GM19099 (cell line): ENCODE data around the gene NRP1.

ENCODE experiments used
- POLR2A ChIP-seq: IDR thresholded peaks from 3 replicates; pipeline ENCODE4 v1.6.1; 2011; ENCODE audit warnings: low read depth; ENCODE audit not compliant: insufficient read length; ENCODE audit errors: extremely low read depth

Gene NRP1

GRCh38 chr10:33271969-33272583 lies 62.4 kb downstream of the NRP1 start:
- TF ChIP-seq POLR2A = no peak

- no peak for TF ChIP-seq POLR2A
These were observed 63.5 kb downstream of the NRP1 start for GRCh38 chr10:33270971-33271370.

GRCh38 chr10:33267708-33268107 lies 66.8 kb downstream of the NRP1 start:
- TF ChIP-seq POLR2A = no peak

GRCh38 chr10:33265621-33266020 lies 68.8 kb downstream of the NRP1 start:
- TF ChIP-seq POLR2A = no peak

- TF ChIP-seq POLR2A = no peak
These were observed 71.0 kb downstream of the NRP1 start for GRCh38 chr10:33263453-33263852.

GRCh38 chr10:33262871-33263270 lies 71.6 kb downstream of the NRP1 start:
- no peak for TF ChIP-seq POLR2A

- TF ChIP-seq POLR2A = no peak
These were observed 73.9 kb downstream of the NRP1 start for GRCh38 chr10:33260403-33261149.

- no peak for TF ChIP-seq POLR2A
These were observed 75.5 kb downstream of the NRP1 start for GRCh38 chr10:33258967-33259366.

GRCh38 chr10:33257439-33258080 lies 76.9 kb downstream of the NRP1 start:
- no peak for TF ChIP-seq POLR2A

- no peak for TF ChIP-seq POLR2A
These were observed 78.0 kb downstream of the NRP1 start for GRCh38 chr10:33256458-33256857.

- no peak for TF ChIP-seq POLR2A
These were observed 79.8 kb downstream of the NRP1 start for GRCh38 chr10:33254556-33255160.

GRCh38 chr10:33253411-33253810 lies 81.1 kb downstream of the NRP1 start:
- TF ChIP-seq POLR2A = no peak

- TF ChIP-seq POLR2A = no peak
These were observed 81.7 kb downstream of the NRP1 start for GRCh38 chr10:33252794-33253203.

- no peak for TF ChIP-seq POLR2A
These were observed 82.1 kb downstream of the NRP1 start for GRCh38 chr10:33252324-33252723.

- no peak for TF ChIP-seq POLR2A
These were observed 84.7 kb downstream of the NRP1 start for GRCh38 chr10:33249659-33250345.

GRCh38 chr10:33249137-33249536 lies 85.3 kb downstream of the NRP1 start:
- TF ChIP-seq POLR2A = no peak

GRCh38 chr10:33248638-33249037 lies 85.8 kb downstream of the NRP1 start:
- no peak for TF ChIP-seq POLR2A
